CD4-positive, alpha-beta T cell (primary cell): ENCODE results near the gene TNIP3. TPM values are rescaled to one million over a fixed set of nuclear protein-coding genes. Genes with fewer than 3 reads are reported as not detected.
A peak's percentile ranks its signal among the peaks of the same experiment; 100 is the strongest.
"Not testable (repeated sequence)": the region's sequence is repeated elsewhere in the genome, so short reads cannot be mapped to it uniquely, and the experiment has no call there.

Experiments
- ATAC-seq: fragments of 200-7000 bp; cut with Tn5 transposase; one replicate; pipeline ENCODE4 v1.10.0; 2022; ENCODE audit warnings: mild to moderate bottlenecking; ENCODE audit not compliant: poor library complexity
- CTCF ChIA-PET: fragments of 350-600 bp; sonication (Branson Sonifier 250); formaldehyde crosslinking; loops from one replicate; lab custom pipeline; 2021; ENCODE audit warnings: antibody characterized with exemption, inconsistent platforms; lab: Charles Lee
- POLR2A ChIA-PET: fragments of 350-600 bp; sonication (Branson Sonifier 250); formaldehyde crosslinking; loops from one replicate; lab custom pipeline; 2021; ENCODE audit warnings: antibody characterized with exemption, inconsistent platforms; lab: Charles Lee
- DNase-seq, 14 experiments: peaks; one replicate each; pipeline ENCODE4 v3.0.0-alpha.2; 2013 to 2020; ENCODE audit warnings: mixed read lengths in 2 of 14
- H3K27ac ChIP-seq, 2 donors: one replicate each; pipeline versions ENCODE4 v1.5.1 to v1.7.0; 2013; ENCODE audit warnings: low read length in 2 of 2, low read depth in 1 of 2, mild to moderate bottlenecking in 1 of 2
- H3K27me3 ChIP-seq, 2 experiments: 1 replicate in 1 of 2; 2 replicates in 1 of 2; pipeline versions ENCODE4 v1.6.1 to v1.7.0; 2013; ENCODE audit warnings: low read length in 2 of 2, control low read depth in 1 of 2, mild to moderate bottlenecking in 1 of 2, moderate library complexity in 1 of 2; ENCODE audit not compliant: insufficient read depth in 2 of 2, control insufficient read depth in 1 of 2
- H3K36me3 ChIP-seq: one replicate; pipeline ENCODE4 v1.6.1; 2013; ENCODE audit warnings: low read length, control low read depth; ENCODE audit not compliant: insufficient read depth
- H3K4me1 ChIP-seq: one replicate; pipeline ENCODE4 v1.6.1; 2013; ENCODE audit warnings: low read length, control low read depth; ENCODE audit not compliant: insufficient read depth
- H3K4me3 ChIP-seq: one replicate; pipeline ENCODE4 v1.5.1; 2013; ENCODE audit warnings: mild to moderate bottlenecking, low read length, moderate library complexity
- H3K9me3 ChIP-seq, 2 experiments: 1 replicate in 1 of 2; 2 replicates in 1 of 2; pipeline versions ENCODE4 v1.6.1 to v1.7.0; 2013; ENCODE audit warnings: low read length in 2 of 2, mild to moderate bottlenecking in 2 of 2, control low read depth in 1 of 2, moderate library complexity in 1 of 2; ENCODE audit not compliant: control insufficient read depth in 1 of 2, insufficient read depth in 1 of 2
- H3K27ac Mint-ChIP-seq: one replicate; pipeline ENCODE4 v1.8.0; 2020; ENCODE audit warnings: mixed read lengths
- H3K27me3 Mint-ChIP-seq: one replicate; pipeline ENCODE4 v1.8.0; 2021; ENCODE audit warnings: mixed read lengths
- H3K36me3 Mint-ChIP-seq: one replicate; pipeline ENCODE4 v1.8.0; 2021; ENCODE audit warnings: low read depth, mixed read lengths
- H3K4me1 Mint-ChIP-seq: one replicate; pipeline ENCODE4 v1.8.0; 2021; ENCODE audit warnings: low read depth, mixed read lengths
- H3K4me3 Mint-ChIP-seq: one replicate; pipeline ENCODE4 v1.8.0; 2020; ENCODE audit warnings: mild to moderate bottlenecking, mixed read lengths
- H3K9me3 Mint-ChIP-seq: one replicate; pipeline ENCODE4 v1.8.0; 2020; ENCODE audit warnings: mixed read lengths
- intact Hi-C, 2 experiments: fragments of 100-400 bp; cut with DNase I in 1 of 2; cut with micrococcal nuclease in 1 of 2; formaldehyde crosslinking; loops; one replicate each; pipeline versions ENCODE4 v1.15.1 to v1.9.0; 2023 to 2025; cut with DNase I, micrococcal nuclease
- total RNA-seq, 174 experiments: library from RNA in 2 of 174; stranded (reverse) in 2 of 174; gene quantifications; one replicate each; pipeline ENCODE4 v1.2.3 and lab custom pipeline; 2021 to 2026
- TF ChIP-seq, protein P1 (sequence below): fragments of 200-600 bp; IDR thresholded peaks from one replicate; pipeline ENCODE4 v1.8.0; 2022; ENCODE audit warnings: antibody characterized with exemption, mild to moderate bottlenecking

Gene TNIP3
- total RNA-seq, 2 experiments from 2014 or later: 0.39 to 0.66 TPM

DNA sequence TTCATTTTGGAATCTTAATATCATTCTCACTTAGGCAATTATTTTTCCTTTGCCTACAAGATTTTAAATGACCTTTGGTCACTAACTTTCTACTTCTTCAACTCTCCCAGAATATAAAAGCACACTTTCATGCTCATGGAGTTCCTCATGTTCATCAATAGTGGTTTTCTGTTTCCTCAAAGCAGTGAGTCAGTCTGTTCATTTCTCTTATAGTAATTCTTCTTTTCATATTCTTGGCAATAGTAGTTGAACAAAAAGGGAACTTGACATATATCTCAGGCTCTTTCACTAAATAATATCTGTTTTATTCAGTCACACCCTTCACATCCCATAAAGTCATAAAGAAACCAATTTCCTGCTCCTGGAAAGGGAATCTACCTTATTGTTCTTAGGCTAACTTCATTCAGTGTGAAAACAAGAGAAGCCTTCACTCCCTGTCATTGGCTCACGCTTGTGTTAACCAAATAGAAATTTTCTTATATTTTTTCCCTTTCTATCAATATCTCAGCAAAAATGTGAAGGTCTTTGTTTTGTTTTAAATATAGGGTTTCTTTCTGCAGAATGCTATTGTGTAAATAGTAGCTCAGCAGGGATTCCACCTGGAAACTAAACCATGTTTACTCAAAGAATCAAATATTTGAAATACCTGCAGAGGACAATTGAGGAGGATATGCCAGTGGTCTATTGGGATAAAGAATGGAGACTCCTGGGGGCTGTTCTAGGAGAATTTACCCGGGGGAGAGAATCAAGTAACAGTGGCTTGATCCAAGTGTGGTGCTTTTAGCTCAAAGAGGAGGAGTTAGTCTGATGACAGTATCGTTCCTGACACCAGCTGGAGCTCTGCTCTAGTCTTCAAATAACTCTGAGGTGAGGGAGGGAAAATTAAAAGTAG is 13.4 kb upstream of the TNIP3 start:
- no peak overlapping the region for H3K27ac ChIP-seq
- Mint-ChIP-seq H3K4me1 (peaks cover 90% of the 10 kb centered on the region), H3K27me3 (no peaks in the 10 kb centered on the region), H3K9me3 (peaks cover 2% of the 10 kb centered on the region), H3K4me3 (peak overlapping the region; percentile 12), H3K27ac (peak overlapping the region; percentile 95), H3K36me3 (peaks cover 4% of the 10 kb centered on the region)
- no peaks in the 10 kb centered on the region for H3K36me3 ChIP-seq
- H3K9me3 ChIP-seq: no peaks in the 10 kb centered on the region
- ATAC-seq (no peak), DNase-seq (peak in 1 of 14 experiments; percentile 7)
- peaks cover 46% of the 10 kb centered on the region for H3K4me1 ChIP-seq
- POLR2A ChIA-PET: interaction anchor here (0.8 to 1.5 kb wide), 9 partner anchors 9 to 1111 kb away, joined by 3 to 7 read pairs (median 3); partner anchors contain the start of gene MAD2L1
- CTCF ChIA-PET: interaction anchor here (0.9 to 1.0 kb wide), 2 partner anchors 14 to 130 kb away, joined by 3 to 4 read pairs; no protein-coding TSS in a partner anchor
- TF ChIP-seq, protein P1, sequence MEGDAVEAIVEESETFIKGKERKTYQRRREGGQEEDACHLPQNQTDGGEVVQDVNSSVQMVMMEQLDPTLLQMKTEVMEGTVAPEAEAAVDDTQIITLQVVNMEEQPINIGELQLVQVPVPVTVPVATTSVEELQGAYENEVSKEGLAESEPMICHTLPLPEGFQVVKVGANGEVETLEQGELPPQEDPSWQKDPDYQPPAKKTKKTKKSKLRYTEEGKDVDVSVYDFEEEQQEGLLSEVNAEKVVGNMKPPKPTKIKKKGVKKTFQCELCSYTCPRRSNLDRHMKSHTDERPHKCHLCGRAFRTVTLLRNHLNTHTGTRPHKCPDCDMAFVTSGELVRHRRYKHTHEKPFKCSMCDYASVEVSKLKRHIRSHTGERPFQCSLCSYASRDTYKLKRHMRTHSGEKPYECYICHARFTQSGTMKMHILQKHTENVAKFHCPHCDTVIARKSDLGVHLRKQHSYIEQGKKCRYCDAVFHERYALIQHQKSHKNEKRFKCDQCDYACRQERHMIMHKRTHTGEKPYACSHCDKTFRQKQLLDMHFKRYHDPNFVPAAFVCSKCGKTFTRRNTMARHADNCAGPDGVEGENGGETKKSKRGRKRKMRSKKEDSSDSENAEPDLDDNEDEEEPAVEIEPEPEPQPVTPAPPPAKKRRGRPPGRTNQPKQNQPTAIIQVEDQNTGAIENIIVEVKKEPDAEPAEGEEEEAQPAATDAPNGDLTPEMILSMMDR: no peak
- intact Hi-C loops: no loop called here
- no peak overlapping the region for H3K4me3 ChIP-seq
- H3K27me3 ChIP-seq: no peaks in the 10 kb centered on the region

DNA sequence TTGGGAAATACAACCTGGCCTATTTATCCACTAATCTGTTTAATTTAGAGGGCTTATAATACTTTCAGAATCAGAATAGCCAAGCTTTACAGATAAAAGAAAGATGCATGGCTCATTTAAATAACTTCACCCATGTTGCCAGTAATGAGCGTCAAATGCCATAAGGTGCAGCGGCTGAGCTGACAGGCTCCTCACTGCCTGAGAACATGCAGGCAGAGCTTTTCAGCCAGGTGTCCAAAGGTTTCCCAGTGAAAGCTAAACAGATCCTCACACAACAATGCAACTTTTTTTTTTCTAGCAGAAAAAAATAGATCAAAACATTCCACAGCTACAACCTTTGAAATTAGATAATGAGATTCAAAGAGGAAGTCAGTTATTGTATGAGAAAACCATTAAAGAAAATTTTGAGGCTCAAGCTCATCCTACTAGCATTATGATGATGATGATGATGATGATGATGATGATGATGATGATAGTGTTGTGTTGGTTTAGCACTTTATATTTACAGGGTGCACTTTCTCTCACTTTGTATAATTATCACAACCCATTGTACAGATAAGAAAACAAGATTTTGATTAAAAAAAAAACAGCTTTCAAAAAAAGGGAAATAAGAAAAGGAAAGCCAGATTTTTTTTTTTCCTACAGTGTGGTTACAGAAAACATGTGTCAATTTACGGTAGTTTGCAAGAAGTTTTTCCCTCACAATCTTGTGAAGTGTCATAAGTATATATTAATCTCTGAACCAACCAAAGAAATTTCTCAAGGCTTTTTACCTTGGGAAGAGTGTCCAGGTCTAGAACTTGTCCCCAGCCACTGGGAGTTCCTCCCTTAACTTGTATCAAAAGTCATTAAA is 12.2 kb upstream of the TNIP3 start:
- intact Hi-C loops: no loop called here
- Mint-ChIP-seq H3K36me3 (no peaks in the 10 kb centered on the region), H3K4me3 (peak overlapping the region; percentile 32), H3K27ac (peak overlapping the region; percentile 95), H3K27me3 (no peaks in the 10 kb centered on the region), H3K4me1 (peaks cover 82% of the 10 kb centered on the region), H3K9me3 (peaks cover 2% of the 10 kb centered on the region)
- no peaks in the 10 kb centered on the region for H3K27me3 ChIP-seq
- DNase-seq (peak in 1 of 14 experiments; percentile 15), ATAC-seq (peak; percentile 21)
- no peak overlapping the region for H3K27ac ChIP-seq
- no peak overlapping the region for H3K4me3 ChIP-seq
- no peaks in the 10 kb centered on the region for H3K9me3 ChIP-seq
- no peaks in the 10 kb centered on the region for H3K36me3 ChIP-seq
- CTCF ChIA-PET: interaction anchor here (0.7 to 1.0 kb wide), 2 partner anchors 16 to 138 kb away, joined by 3 read pairs; no protein-coding TSS in a partner anchor
- POLR2A ChIA-PET: interaction anchor here (0.6 to 1.3 kb wide), 7 partner anchors 10 to 103 kb away, joined by 3 to 6 read pairs (median 5); partner anchors contain the start of gene TNIP3
- TF ChIP-seq, protein P1: no peak
- peaks cover 43% of the 10 kb centered on the region for H3K4me1 ChIP-seq

GRCh38 chr4:121171477-121171876 is 7.4 kb upstream of the TNIP3 start:
- H3K27ac ChIP-seq, DNase-seq, H3K27me3 ChIP-seq, H3K9me3 ChIP-seq, H3K4me3 Mint-ChIP-seq, ATAC-seq, H3K27ac Mint-ChIP-seq, H3K9me3 Mint-ChIP-seq, H3K4me3 ChIP-seq, H3K36me3 ChIP-seq, POLR2A ChIA-PET, H3K4me1 ChIP-seq, intact Hi-C loops, H3K27me3 Mint-ChIP-seq, H3K36me3 Mint-ChIP-seq: not testable (repeated sequence)
- peaks cover 66% of the 10 kb centered on the region for H3K4me1 Mint-ChIP-seq
- CTCF ChIA-PET: interaction anchor here (2.0 kb wide), 1 partner anchor 21 kb away, joined by 7 read pairs; no protein-coding TSS in a partner anchor
